Measurements from ENCODE around the gene AMN1. TPM values are rescaled to one million over a fixed set of nuclear protein-coding genes. Genes with fewer than 3 reads are reported as not detected.
A peak's percentile ranks its signal among the peaks of the same experiment; 100 is the strongest.
"Not testable (repeated sequence)": the region's sequence is repeated elsewhere in the genome, so short reads cannot be mapped to it uniquely, and the experiment has no call there.

The AMN1 gene
- total RNA-seq, 1 donor from 2014 or later: 2.3 TPM

GRCh38 chr12:31749024-31749704 lies 20.3 kb upstream of the AMN1 start:
- DNase-seq: peak; percentile 89
- intact Hi-C loops (cut with micrococcal nuclease): loop anchor here (1.0 to 5.0 kb wide), 8 partner anchors 13 to 427 kb away; partner anchors contain the start of genes AMN1, ETFBKMT and RESF1
- peaks cover 43% of the 10 kb centered on the region for H3K4me1 Mint-ChIP-seq
- H3K27ac Mint-ChIP-seq: peak overlapping the region; percentile 38
- peak overlapping the region; percentile 1 for H3K4me3 Mint-ChIP-seq
- H3K9me3 Mint-ChIP-seq: no peaks in the 10 kb centered on the region
- H3K36me3 Mint-ChIP-seq (ENCODE audit: low read depth): no peaks in the 10 kb centered on the region
- H3K27me3 Mint-ChIP-seq: no peaks in the 10 kb centered on the region

- no peak overlapping the region for H3K4me3 Mint-ChIP-seq
- intact Hi-C loops (cut with micrococcal nuclease): loop anchor here (5.0 kb wide), 2 partner anchors 392 to 423 kb away; no protein-coding TSS in a partner anchor
- DNase-seq: no peak
- H3K36me3 Mint-ChIP-seq (ENCODE audit: low read depth): no peaks in the 10 kb centered on the region
- peaks cover 47% of the 10 kb centered on the region for H3K4me1 Mint-ChIP-seq
- no peaks in the 10 kb centered on the region for H3K9me3 Mint-ChIP-seq
- no peaks in the 10 kb centered on the region for H3K27me3 Mint-ChIP-seq
- H3K27ac Mint-ChIP-seq: no peak overlapping the region
Observed at GRCh38 chr12:31745242-31745641, 16.4 kb upstream of the AMN1 start.

DNA sequence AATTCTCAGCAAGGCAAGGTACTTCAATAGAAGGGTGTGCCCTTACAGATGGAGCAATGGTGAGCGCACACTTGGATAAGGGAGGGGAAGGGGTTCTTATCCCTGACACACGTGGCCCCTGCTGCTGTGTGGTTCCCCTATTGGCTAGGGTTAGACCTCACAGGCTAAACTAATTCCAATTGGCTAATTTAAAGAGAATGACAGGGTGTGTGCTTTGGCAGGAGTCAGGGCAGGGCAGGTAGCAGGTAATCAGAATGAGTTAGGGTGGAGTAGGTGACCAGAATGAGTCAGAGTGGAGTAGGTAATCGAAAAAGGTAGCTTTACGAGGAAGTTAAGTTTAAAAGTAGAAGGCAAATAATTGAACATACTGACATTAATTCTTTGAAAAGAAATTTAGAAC lies 15.5 kb upstream of the AMN1 start:
- H3K27ac Mint-ChIP-seq; intact Hi-C loops (cut with micrococcal nuclease); H3K9me3 Mint-ChIP-seq; H3K4me3 Mint-ChIP-seq; H3K36me3 Mint-ChIP-seq (ENCODE audit: low read depth); DNase-seq; H3K27me3 Mint-ChIP-seq: not testable (repeated sequence)
- peaks cover 43% of the 10 kb centered on the region for H3K4me1 Mint-ChIP-seq

DNA sequence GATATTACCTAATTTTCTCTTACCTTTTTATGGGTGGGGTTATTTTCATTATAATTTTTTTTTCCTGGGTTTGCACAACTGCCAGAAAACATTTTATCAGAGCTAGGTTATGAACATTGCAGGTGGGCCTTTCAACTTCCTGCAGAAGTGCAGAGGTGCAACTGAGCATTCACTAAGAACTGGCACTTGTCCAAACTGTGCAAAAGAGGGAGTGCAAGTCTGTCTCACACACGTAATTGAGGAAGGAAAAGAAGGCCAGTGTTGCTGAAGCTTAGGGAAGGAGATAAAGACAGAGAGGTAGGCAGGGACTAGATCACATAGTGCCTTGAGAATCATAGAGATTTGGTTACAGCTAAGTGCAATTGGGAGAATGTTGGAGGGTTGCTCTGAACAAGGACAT lies 14.1 kb upstream of the AMN1 start:
- H3K9me3 Mint-ChIP-seq: no peaks in the 10 kb centered on the region
- intact Hi-C loops (cut with micrococcal nuclease): no loop called here
- H3K27me3 Mint-ChIP-seq: no peaks in the 10 kb centered on the region
- H3K36me3 Mint-ChIP-seq (ENCODE audit: low read depth): no peaks in the 10 kb centered on the region
- no peak for DNase-seq
- H3K4me1 Mint-ChIP-seq: peaks cover 38% of the 10 kb centered on the region
- H3K4me3 Mint-ChIP-seq: no peak overlapping the region
- no peak overlapping the region for H3K27ac Mint-ChIP-seq

DNA sequence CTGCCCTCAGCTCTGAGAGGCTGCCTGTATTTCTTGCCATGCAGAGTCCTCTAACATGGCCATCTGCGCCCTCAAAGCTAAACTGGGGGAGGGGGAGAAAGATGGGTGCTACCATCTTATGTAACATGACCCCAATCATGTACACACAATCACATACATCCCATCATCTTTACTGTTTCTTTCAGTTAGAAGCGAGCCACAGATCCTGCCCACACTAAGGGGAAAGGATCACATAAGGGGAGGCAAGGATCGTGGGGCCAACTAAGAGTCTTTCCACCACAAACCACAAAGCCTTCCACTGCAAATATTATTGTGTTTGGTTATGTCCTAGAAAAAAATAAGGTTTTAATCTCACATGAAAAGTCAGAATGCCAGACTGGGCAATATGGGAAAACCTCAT lies 11.8 kb upstream of the AMN1 start:
- Mint-ChIP-seq H3K9me3 (no peaks in the 10 kb centered on the region), H3K27ac (no peak overlapping the region), H3K36me3 (ENCODE audit: low read depth) (no peaks in the 10 kb centered on the region), H3K4me3 (no peak overlapping the region), H3K27me3 (no peaks in the 10 kb centered on the region), H3K4me1 (peaks cover 36% of the 10 kb centered on the region)
- DNase-seq: no peak
- intact Hi-C loops (cut with micrococcal nuclease): no loop called here

DNA sequence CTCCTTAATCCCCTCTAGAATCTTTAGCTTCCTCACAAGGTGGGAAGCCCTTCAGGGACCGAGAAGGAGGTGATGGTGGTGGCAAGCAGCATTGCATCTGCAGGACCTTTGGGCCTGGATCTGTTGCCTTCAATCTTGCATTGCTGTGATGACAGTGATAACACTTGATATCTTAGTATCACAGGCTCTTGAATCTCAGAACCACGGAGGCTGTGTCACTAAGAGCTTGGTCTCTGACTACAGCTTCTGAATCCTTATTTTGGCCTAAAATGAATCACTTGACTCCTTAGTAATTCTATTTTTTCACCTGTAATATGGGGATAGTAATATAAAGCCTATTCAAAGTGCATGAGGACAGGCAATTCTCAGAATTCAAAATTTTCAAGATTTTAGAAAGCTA lies 8.9 kb upstream of the AMN1 start:
- no peak for DNase-seq
- Mint-ChIP-seq H3K9me3 (peaks cover 5% of the 10 kb centered on the region), H3K4me3 (no peak overlapping the region), H3K36me3 (ENCODE audit: low read depth) (no peaks in the 10 kb centered on the region), H3K4me1 (peaks cover 43% of the 10 kb centered on the region), H3K27me3 (no peaks in the 10 kb centered on the region), H3K27ac (peak overlapping the region; percentile 87)
- intact Hi-C loops (cut with micrococcal nuclease): loop anchor here (2.0 to 10.0 kb wide), 2 partner anchors 159 to 847 kb away; no protein-coding TSS in a partner anchor

DNA sequence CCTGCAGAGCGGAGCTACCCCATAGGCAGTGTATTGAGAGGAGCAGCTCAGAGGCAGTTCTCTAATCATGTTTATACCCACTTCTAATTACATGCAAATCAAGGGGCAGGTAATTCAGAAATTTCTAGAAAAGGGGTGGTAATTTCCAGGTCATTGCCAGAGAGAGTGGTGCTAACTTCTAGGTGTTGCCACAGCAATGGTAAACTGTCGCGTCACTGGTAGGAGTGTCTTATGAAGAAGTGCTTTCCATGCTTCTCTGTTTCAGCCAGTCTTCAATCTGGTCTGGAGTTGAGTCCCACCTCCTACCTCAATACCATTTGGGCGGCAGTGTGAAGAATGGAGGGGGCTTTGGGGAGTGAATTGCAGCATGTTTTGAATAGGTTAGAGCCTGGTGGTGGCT lies 8.5 kb upstream of the AMN1 start:
- H3K4me3 Mint-ChIP-seq: no peak overlapping the region
- H3K27ac Mint-ChIP-seq: peak overlapping the region; percentile 87
- peaks cover 43% of the 10 kb centered on the region for H3K4me1 Mint-ChIP-seq

DNA sequence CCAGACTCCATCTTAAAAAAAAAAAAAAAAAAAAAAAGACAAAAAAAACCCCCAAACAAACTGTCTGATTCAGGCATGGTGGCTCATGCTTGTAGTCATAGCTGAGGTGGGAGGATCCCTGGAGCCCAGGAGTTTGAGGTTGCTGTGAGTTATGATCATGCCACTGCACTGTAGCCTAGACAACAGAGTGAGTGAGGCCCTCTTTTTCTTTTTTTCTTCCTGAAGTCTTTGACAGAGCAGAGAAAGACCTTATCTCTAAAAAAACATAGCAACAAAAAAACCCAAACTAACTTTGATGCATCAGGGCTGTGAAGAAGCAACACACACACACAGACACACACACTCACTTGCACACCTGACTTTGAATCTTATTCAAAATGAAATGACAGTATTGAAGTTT lies 7.7 kb upstream of the AMN1 start:
- H3K27ac Mint-ChIP-seq: peak overlapping the region; percentile 87
- intact Hi-C loops (cut with micrococcal nuclease): loop anchor here (1.0 to 10.0 kb wide), 3 partner anchors 13 to 848 kb away; no protein-coding TSS in a partner anchor

More for the DNA sequence above, 8.5 kb upstream of the AMN1 start:
- Mint-ChIP-seq H3K9me3 (peaks cover 5% of the 10 kb centered on the region), H3K27me3 (no peaks in the 10 kb centered on the region), H3K36me3 (ENCODE audit: low read depth) (no peaks in the 10 kb centered on the region)
- no peak for DNase-seq
- intact Hi-C loops (cut with micrococcal nuclease): loop anchor here (2.0 to 10.0 kb wide), 2 partner anchors 159 to 847 kb away; no protein-coding TSS in a partner anchor

GRCh38 chr12:31733549-31734432 lies 5.0 kb upstream of the AMN1 start:
- Mint-ChIP-seq H3K9me3 (peaks cover 14% of the 10 kb centered on the region), H3K27ac (peak overlapping the region; percentile 78), H3K4me1 (peaks cover 52% of the 10 kb centered on the region), H3K36me3 (ENCODE audit: low read depth) (peaks cover 14% of the 10 kb centered on the region)
- not testable (repeated sequence) for H3K4me3 Mint-ChIP-seq, H3K27me3 Mint-ChIP-seq
- intact Hi-C loops (cut with micrococcal nuclease): loop anchor here (1.0 to 10.0 kb wide), 2 partner anchors 74 to 851 kb away; partner anchors contain the start of gene ETFBKMT
- DNase-seq: peak; percentile 72

More for the DNA sequence above, 7.7 kb upstream of the AMN1 start:
- peak; percentile 87 for DNase-seq
- H3K27me3 Mint-ChIP-seq: no peaks in the 10 kb centered on the region
- peaks cover 5% of the 10 kb centered on the region for H3K9me3 Mint-ChIP-seq
- H3K4me3 Mint-ChIP-seq: peak overlapping the region; percentile 14
- peaks cover 46% of the 10 kb centered on the region for H3K4me1 Mint-ChIP-seq
- H3K36me3 Mint-ChIP-seq (ENCODE audit: low read depth): no peaks in the 10 kb centered on the region

DNA sequence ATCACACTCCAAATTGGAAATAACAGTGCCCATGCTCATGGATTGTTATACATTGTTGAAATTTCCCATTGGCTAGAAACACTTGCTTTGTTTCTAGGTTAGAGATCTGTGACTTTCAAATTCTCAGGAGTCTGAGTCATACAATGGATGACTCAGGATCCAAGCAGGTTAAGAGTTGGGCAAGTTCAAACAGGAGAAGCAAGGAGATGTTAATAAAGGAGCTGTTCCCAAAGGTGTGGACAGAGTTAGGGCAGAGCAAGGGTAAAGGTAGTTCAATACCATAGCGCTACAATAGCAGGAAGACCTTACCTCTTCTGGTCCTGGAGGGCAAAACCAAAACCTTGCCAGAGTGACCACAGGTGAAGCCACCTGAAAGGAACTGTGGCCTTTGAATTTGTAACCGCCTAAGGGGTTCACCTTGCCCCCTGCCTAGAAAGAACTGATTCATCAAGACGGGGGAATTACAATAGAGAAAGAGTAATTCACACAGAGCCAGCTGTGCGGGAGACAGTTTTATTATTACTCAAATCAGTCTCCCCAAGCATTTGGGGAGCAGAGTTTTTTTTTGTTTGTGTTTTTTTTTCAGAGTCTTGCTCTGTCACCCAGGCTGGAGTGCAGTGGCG lies 4.2 kb upstream of the AMN1 start:
- Mint-ChIP-seq H3K27me3 (no peaks in the 10 kb centered on the region), H3K4me3 (peak overlapping the region; percentile 0), H3K36me3 (ENCODE audit: low read depth) (peaks cover 14% of the 10 kb centered on the region), H3K27ac (peak overlapping the region; percentile 78), H3K9me3 (peaks cover 14% of the 10 kb centered on the region), H3K4me1 (peaks cover 50% of the 10 kb centered on the region)
- DNase-seq: peak; percentile 75
- intact Hi-C loops (cut with micrococcal nuclease): loop anchor here (1.0 to 10.0 kb wide), 2 partner anchors 74 to 852 kb away; partner anchors contain the start of gene ETFBKMT

DNA sequence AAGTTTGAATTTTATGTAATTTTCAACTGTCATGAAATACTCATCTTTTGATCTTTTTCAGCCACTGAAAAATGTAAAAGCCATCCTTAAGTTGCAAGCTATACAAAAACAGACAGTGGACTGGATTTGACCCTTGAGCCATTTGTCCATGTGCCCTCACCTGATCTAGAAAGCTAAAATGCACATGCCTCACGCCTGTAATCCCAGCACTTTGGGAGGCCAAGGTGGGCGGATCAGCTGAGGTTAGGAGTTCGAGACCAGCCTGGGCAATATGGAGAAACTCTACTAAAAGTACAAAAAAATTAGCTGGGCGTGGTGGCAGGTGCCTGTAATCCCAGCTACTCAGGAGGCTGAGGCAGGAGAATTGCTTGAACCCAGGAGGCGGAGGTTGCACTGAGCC lies 2.4 kb upstream of the AMN1 start:
- not testable (repeated sequence) for H3K27me3 Mint-ChIP-seq, H3K4me3 Mint-ChIP-seq, DNase-seq, H3K27ac Mint-ChIP-seq
- Mint-ChIP-seq H3K9me3 (peaks cover 14% of the 10 kb centered on the region), H3K36me3 (ENCODE audit: low read depth) (peaks cover 15% of the 10 kb centered on the region), H3K4me1 (peaks cover 47% of the 10 kb centered on the region)
- intact Hi-C loops (cut with micrococcal nuclease): loop anchor here (10.0 kb wide), 1 partner anchor 854 kb away; no protein-coding TSS in a partner anchor

DNA sequence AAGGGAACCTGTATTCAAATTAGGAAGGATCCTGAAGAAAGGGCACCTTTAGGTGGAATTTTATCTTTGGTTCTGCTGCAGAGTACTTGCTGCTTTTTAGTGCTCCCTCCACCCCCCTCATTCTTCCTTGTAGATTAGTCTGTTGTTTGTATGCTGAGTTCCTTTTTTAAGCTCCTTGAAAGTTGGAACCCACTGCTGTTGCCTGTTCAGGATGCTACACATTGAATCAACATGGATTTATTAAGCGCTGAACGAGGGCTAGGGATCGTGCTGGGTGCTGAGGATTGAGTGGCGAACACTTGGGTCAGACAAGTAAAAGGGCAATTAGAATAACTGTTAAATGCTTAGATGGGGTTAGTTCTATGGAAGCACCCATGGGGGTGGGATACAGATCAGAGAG lies 884 bp upstream of the AMN1 start:
- Mint-ChIP-seq H3K36me3 (ENCODE audit: low read depth) (peaks cover 15% of the 10 kb centered on the region), H3K4me3 (peak overlapping the region; percentile 95), H3K27me3 (no peaks in the 10 kb centered on the region), H3K27ac (peak overlapping the region; percentile 99), H3K4me1 (peaks cover 44% of the 10 kb centered on the region), H3K9me3 (peaks cover 9% of the 10 kb centered on the region)
- intact Hi-C loops (cut with micrococcal nuclease): loop anchor here (1.0 to 10.0 kb wide), 10 partner anchors 20 to 948 kb away; partner anchors contain the start of genes BICD1, DNM1L and ETFBKMT
- DNase-seq: no peak

- Mint-ChIP-seq H3K36me3 (ENCODE audit: low read depth) (peaks cover 18% of the 10 kb centered on the region), H3K27ac (peak overlapping the region; percentile 99), H3K27me3 (no peaks in the 10 kb centered on the region), H3K9me3 (peaks cover 9% of the 10 kb centered on the region), H3K4me3 (peak overlapping the region; percentile 95), H3K4me1 (peaks cover 40% of the 10 kb centered on the region)
- intact Hi-C loops (cut with micrococcal nuclease): loop anchor here (1.0 to 10.0 kb wide), 6 partner anchors 46 to 949 kb away; partner anchors contain the start of genes BICD1, DNM1L and RESF1
- no peak for DNase-seq
Observed at GRCh38 chr12:31728289-31728916, 418 bp downstream of the AMN1 start.
